K562 (cell line): ENCODE data around the gene CES5A. TPM values are rescaled to one million over a fixed set of nuclear protein-coding genes. Genes with fewer than 3 reads are reported as not detected.
"Not testable (repeated sequence)": the region's sequence is repeated elsewhere in the genome, so short reads cannot be mapped to it uniquely, and the experiment has no call there.

Experiments used
- ATAC-seq: fragments of 200-7000 bp; cut with Tn5 transposase; 3 replicates; pipeline ENCODE4 v1.9.1; 2020; ENCODE audit warnings: moderate library complexity
- BruUV-seq: library from RNA; stranded (reverse); fragments of 400-500 nt; replicated peaks from 2 replicates; lab custom pipeline; 2021; lab: Mats Ljungman, UMichigan
- CTCF ChIA-PET: fragments of 300-600 bp; formaldehyde crosslinking; extraction: SDS; loops from one replicate; lab custom pipeline; 2021; ENCODE audit warnings: low intra/inter-chr PET ratio; lab: Yijun Ruan, JAX
- POLR2A ChIA-PET: fragments of 300-600, 350-650 bp; sonication (Branson Sonifier 250); formaldehyde crosslinking; extraction: SDS; loops from one replicate; lab custom pipeline; 2021; ENCODE audit warnings: antibody characterized with exemption, inconsistent platforms; lab: Yijun Ruan, JAX
- DNase-seq, 4 experiments: peaks; one replicate each; pipeline versions ENCODE4 v3.0.0 to v3.0.0-alpha.2; 2011 to 2018; ENCODE audit warnings: low spot score in 3 of 4, mixed read lengths in 3 of 4; ENCODE audit errors: extremely low read depth in 1 of 4
- FAIRE-seq: peaks from 2 replicates; lab custom pipeline; 2011; peaks lifted over from hg19 to GRCh38; lab: Jason Lieb, UNC
- H2AFZ ChIP-seq: 2 replicates; pipeline ENCODE4 v1.6.0; 2011; ENCODE audit warnings: low read depth, low read length, control low read depth, inconsistent platforms
- H3K27ac ChIP-seq: fragments of 200-600 bp; 3 replicates; pipeline ENCODE4 v1.8.0; 2011; ENCODE audit warnings: low read depth, mild to moderate bottlenecking, control low read depth, inconsistent platforms, low read length, moderate library complexity, mixed read lengths; ENCODE audit errors: extremely low read depth
- H3K27me3 ChIP-seq, 2 experiments: fragments of 300-600 bp in 1 of 2; 2 replicates in 1 of 2; 3 replicates in 1 of 2; pipeline versions ENCODE4 v1.6.0 to v1.8.0; 2011; ENCODE audit warnings: inconsistent platforms in 2 of 2, low read length in 2 of 2, mild to moderate bottlenecking in 1 of 2, mixed read lengths in 1 of 2, moderate library complexity in 1 of 2; ENCODE audit not compliant: control insufficient read depth in 2 of 2, insufficient read depth in 2 of 2
- H3K36me3 ChIP-seq: fragments of 300-600 bp; 3 replicates; pipeline ENCODE4 v1.8.0; 2011; ENCODE audit warnings: mild to moderate bottlenecking, low read length, inconsistent platforms; ENCODE audit not compliant: control insufficient read depth, insufficient read depth
- H3K4me1 ChIP-seq, 2 experiments: fragments of 200-600 bp in 1 of 2; replicated peaks in 1 of 2; 2 replicates in 1 of 2; 3 replicates in 1 of 2; pipeline versions ENCODE4 v1.5.1 to v1.8.0; 2011; ENCODE audit warnings: inconsistent platforms in 2 of 2, low read length in 2 of 2, mild to moderate bottlenecking in 1 of 2, mixed read lengths in 1 of 2, moderate library complexity in 1 of 2; ENCODE audit not compliant: control insufficient read depth in 2 of 2, insufficient read depth in 2 of 2
- H3K4me2 ChIP-seq: 2 replicates; pipeline ENCODE4 v1.6.1; 2011; ENCODE audit warnings: low read length, control low read depth, inconsistent platforms, mixed read lengths; ENCODE audit not compliant: insufficient read depth
- H3K4me3 ChIP-seq: fragments of 200-600 bp; sonication (generic), shearing (Covaris generic); 2 replicates; pipeline ENCODE4 v1.5.1; 2016; ENCODE audit warnings: control low read depth, inconsistent platforms
- H3K79me2 ChIP-seq: fragments of 200-600 bp; 3 replicates; pipeline ENCODE4 v1.8.0; 2011; ENCODE audit warnings: low read length, inconsistent platforms; ENCODE audit not compliant: control insufficient read depth, insufficient read depth
- H3K9ac ChIP-seq, 2 experiments: 2 replicates each; pipeline versions ENCODE4 v1.6.0 to v1.6.1; 2011; ENCODE audit warnings: low read depth in 2 of 2, low read length in 2 of 2, control low read depth in 1 of 2, inconsistent platforms in 1 of 2, mild to moderate bottlenecking in 1 of 2, mixed read lengths in 1 of 2; ENCODE audit not compliant: insufficient read depth in 1 of 2
- H3K9me1 ChIP-seq: one replicate; pipeline ENCODE4 v1.6.0; 2011; ENCODE audit warnings: inconsistent platforms, mild to moderate bottlenecking, low read length, moderate library complexity; ENCODE audit not compliant: control insufficient read depth, insufficient read depth
- H3K9me3 ChIP-seq: replicated peaks from 2 replicates; pipeline ENCODE4 v1.5.1; 2011; ENCODE audit warnings: low read depth, low read length, inconsistent platforms; ENCODE audit not compliant: control insufficient read depth, insufficient read depth
- H4K20me1 ChIP-seq: replicated peaks from 2 replicates; pipeline ENCODE4 v1.6.1; 2011; ENCODE audit warnings: low read length, inconsistent platforms, mixed read lengths; ENCODE audit not compliant: control insufficient read depth, insufficient read depth
- ATF6 ChIP-seq: sonication (generic); formaldehyde crosslinking; IDR thresholded peaks from 2 replicates; pipeline ENCODE4 v1.4.0; 2020; ENCODE audit warnings: mild to moderate bottlenecking, missing genetic modification reagents
- CBX1 ChIP-seq: sonication (generic); IDR thresholded peaks from 2 replicates; pipeline ENCODE4 v1.6.1; 2016; ENCODE audit warnings: antibody characterized with exemption, low read depth, mild to moderate bottlenecking
- PTTG1 ChIP-seq: fragments of 450-650 bp; IDR thresholded peaks from 2 replicates; pipeline ENCODE4 v1.6.1; 2016; ENCODE audit warnings: low read depth, mild to moderate bottlenecking, missing genetic modification characterization, missing compliant biosample characterization
- TSC22D4 ChIP-seq: fragments of 450-650 bp; IDR thresholded peaks from 2 replicates; pipeline ENCODE4 v1.6.1; 2016; ENCODE audit warnings: missing genetic modification characterization, missing biosample characterization, control low read depth
- ZBTB8A ChIP-seq: fragments of 450-650 bp; IDR thresholded peaks from 2 replicates; pipeline ENCODE4 v1.6.1; 2018; ENCODE audit warnings: mild to moderate bottlenecking, moderate library complexity; ENCODE audit not compliant: partially characterized antibody
- WGBS: fragments of 100-300 bp; shearing (Covaris generic); methylation state at CpG from one replicate; pipeline ENCODE4 v1.1.6; 2016; ENCODE audit warnings: low coverage, mixed read lengths; ENCODE audit not compliant: insufficient coverage; ENCODE audit errors: missing lambda C conversion rate; 5-methylcytosine and 5-hydroxymethylcytosine counted together
- in situ Hi-C: fragments of 300-500 bp; cut with MboI; formaldehyde crosslinking; loops from 4 replicates; pipeline ENCODE4 v1.15.0; 2018; ENCODE audit warnings: inconsistent platforms, mixed read lengths
- intact Hi-C: fragments of 100-400 bp; cut with micrococcal nuclease; formaldehyde crosslinking; loops from 2 replicates; pipeline ENCODE4 v1.14.2; 2022
- polyA plus RNA-seq, 8 experiments: library from polyadenylated mRNA; depleted of rRNA in 4 of 8; stranded (reverse) in 5 of 8; unstranded in 3 of 8; fragments of >200 nt; fragmentation: Nextera tagmentation in 2 of 8; fragmentation: Illumina TruSeq in 1 of 8; extraction: Ambion mirVana in 2 of 8; extraction: Trizol in 1 of 8; gene quantifications; 2 replicates each; pipeline versions ENCODE4 v1.2.1 to v1.2.3, GENCODE V29; 2011 to 2014; ENCODE audit warnings: inconsistent platforms in 1 of 8, missing spikeins in 1 of 8
- total RNA-seq, 7 experiments: library from RNA; depleted of rRNA in 6 of 7; stranded (reverse); fragments of >200 nt in 6 of 7; fragmentation: Illumina TruSeq in 2 of 7; extraction: Trizol in 2 of 7; gene quantifications; 2 replicates each; pipeline versions ENCODE4 v1.2.1 to v1.2.3, GENCODE V29; 2011 to 2021; ENCODE audit warnings: low replicate concordance in 1 of 7
- TF ChIP-seq, protein P1 (sequence below), 2 experiments: IDR thresholded peaks; 2 replicates each; pipeline ENCODE4 v1.6.1; 2011; ENCODE audit warnings: borderline replicate concordance in 1 of 2, control low read depth in 1 of 2, low read depth in 1 of 2, low read length in 1 of 2, mild to moderate bottlenecking in 1 of 2, mixed read lengths in 1 of 2, moderate library complexity in 1 of 2; ENCODE audit not compliant: insufficient read depth in 1 of 2, insufficient read length in 1 of 2, poor library complexity in 1 of 2, severe bottlenecking in 1 of 2; ENCODE audit errors: extremely low read depth in 1 of 2

The CES5A gene
- total and polyA plus RNA-seq, 9 of the 15 experiments (the other 6 are each of a cell fraction or from before 2014, with no cell fraction given), result 0.07 to 0.17 (median 0.15) TPM; not detected in 4

DNA sequence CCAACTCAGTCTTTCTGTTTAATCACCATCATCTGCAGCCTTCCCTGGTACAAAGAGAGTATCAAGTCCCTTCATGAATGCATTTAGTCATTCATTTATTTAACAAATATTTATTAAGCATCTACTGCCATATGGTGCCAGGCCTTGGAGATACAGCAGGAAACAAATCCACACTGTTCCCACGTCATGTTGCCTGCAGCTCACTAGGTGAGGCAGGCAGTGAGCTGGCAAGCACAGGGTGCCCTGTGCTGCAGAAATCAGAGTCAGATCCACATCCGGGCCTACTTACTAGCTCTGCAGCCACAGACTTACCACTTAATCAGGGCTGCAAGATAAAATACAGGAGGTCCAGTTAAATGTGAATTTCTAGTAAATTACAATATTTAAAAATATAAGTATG lies 38.5 kb upstream of the CES5A start:
- ChIA-PET POLR2A (no interaction called here), CTCF (no interaction called here)
- no peaks in the 10 kb centered on the region for H3K9me1 ChIP-seq
- 0% methylated on average over 2 of the region's 2 CpGs for WGBS
- no peak for DNase-seq
- H3K9me3 ChIP-seq, result no peaks in the 10 kb centered on the region
- no peaks in the 10 kb centered on the region for H3K36me3 ChIP-seq
- no peak overlapping the region for H2AFZ ChIP-seq
- no peak for ATAC-seq
- no peak for FAIRE-seq
- H3K4me3 ChIP-seq, result no peak overlapping the region
- intact Hi-C loops, result no loop called here
- H4K20me1 ChIP-seq, result no peaks in the 10 kb centered on the region
- H3K27ac ChIP-seq, result no peak overlapping the region
- H3K9ac ChIP-seq, result no peak overlapping the region
- H3K4me2 ChIP-seq, result no peak overlapping the region
- TF ChIP-seq, protein P1, sequence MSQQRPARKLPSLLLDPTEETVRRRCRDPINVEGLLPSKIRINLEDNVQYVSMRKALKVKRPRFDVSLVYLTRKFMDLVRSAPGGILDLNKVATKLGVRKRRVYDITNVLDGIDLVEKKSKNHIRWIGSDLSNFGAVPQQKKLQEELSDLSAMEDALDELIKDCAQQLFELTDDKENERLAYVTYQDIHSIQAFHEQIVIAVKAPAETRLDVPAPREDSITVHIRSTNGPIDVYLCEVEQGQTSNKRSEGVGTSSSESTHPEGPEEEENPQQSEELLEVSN (IDR thresholded peaks at IDR 0.05; ENCODE audit: borderline replicate concordance in 1 of 2, extremely low read depth in 1 of 2, insufficient read depth in 1 of 2, insufficient read length in 1 of 2, low read depth in 1 of 2, low read length in 1 of 2, poor library complexity in 1 of 2, severe bottlenecking in 1 of 2), result no peak
- no peak for TF ChIP-seq CBX1
- TF ChIP-seq TSC22D4, result no peak
- TF ChIP-seq ZBTB8A, result no peak
- no peak for TF ChIP-seq PTTG1 (tag)
- no peak for TF ChIP-seq ATF6 (CRISPR knock-in tag)
- H3K4me1 ChIP-seq, result no peaks in the 10 kb centered on the region
- in situ Hi-C loops, result no loop called here
- H3K79me2 ChIP-seq, result no peaks in the 10 kb centered on the region
- BruUV-seq, result no TSS peak
- H3K27me3 ChIP-seq, result peaks cover 0 to 6% of the 10 kb centered on the region in 2 experiments; a peak in 1 of 5 replicates

GRCh38 chr16:55913121-55913520 lies 37.9 kb upstream of the CES5A start:
- H3K36me3 ChIP-seq, in situ Hi-C loops, H3K79me2 ChIP-seq, POLR2A ChIA-PET, H3K4me3 ChIP-seq, H3K9me1 ChIP-seq, H3K27ac ChIP-seq, H2AFZ ChIP-seq, intact Hi-C loops, FAIRE-seq, H3K9ac ChIP-seq, CTCF ChIA-PET, H3K27me3 ChIP-seq, H4K20me1 ChIP-seq, DNase-seq, H3K4me1 ChIP-seq, ATAC-seq, H3K9me3 ChIP-seq, BruUV-seq, H3K4me2 ChIP-seq: not testable (repeated sequence)
- WGBS, result 0% methylated on average over 2 of the region's 2 CpGs
